Measurements from ENCODE around the gene RACGAP1.

Gene RACGAP1

GRCh38 chr12:49968471-49968870, 56.8 kb downstream of the RACGAP1 start:
- no peak overlapping the region for H3K4me3 ChIP-seq (replicated peaks in 1 of 2; ENCODE audit: low read depth in 2 of 2, low read length in 2 of 2)
- TF ChIP-seq CTCF (IDR thresholded peaks at IDR 0.05; ENCODE audit: low read depth, low read length), result no peak
- DNase-seq (ENCODE audit: low read depth in 2 of 2), result no peak

GRCh38 chr12:49967777-49968250, 57.5 kb downstream of the RACGAP1 start:
- DNase-seq (ENCODE audit: low read depth in 2 of 2), result no peak
- peak overlapping the region; percentile 30 to 38 for H3K4me3 ChIP-seq (replicated peaks in 1 of 2; ENCODE audit: low read depth in 2 of 2, low read length in 2 of 2)
- TF ChIP-seq CTCF (IDR thresholded peaks at IDR 0.05; ENCODE audit: low read depth, low read length), result no peak

- peak overlapping the region; percentile 30 to 38 for H3K4me3 ChIP-seq (replicated peaks in 1 of 2; ENCODE audit: low read depth in 2 of 2, low read length in 2 of 2)
- peak; percentile 89 to 92 for DNase-seq (ENCODE audit: low read depth in 2 of 2)
- TF ChIP-seq CTCF (IDR thresholded peaks at IDR 0.05; ENCODE audit: low read depth, low read length), result peak; percentile 92
Observed at GRCh38 chr12:49967042-49967776, 58.1 kb downstream of the RACGAP1 start.

GRCh38 chr12:49966511-49967041, 58.7 kb downstream of the RACGAP1 start:
- no peak for TF ChIP-seq CTCF (IDR thresholded peaks at IDR 0.05; ENCODE audit: low read depth, low read length)
- no peak for DNase-seq (ENCODE audit: low read depth in 2 of 2)
- H3K4me3 ChIP-seq (replicated peaks in 1 of 2; ENCODE audit: low read depth in 2 of 2, low read length in 2 of 2), result no peak overlapping the region

- H3K4me3 ChIP-seq (replicated peaks in 1 of 2; ENCODE audit: low read depth in 2 of 2, low read length in 2 of 2), result no peak overlapping the region
- DNase-seq (ENCODE audit: low read depth in 2 of 2), result no peak
- TF ChIP-seq CTCF (IDR thresholded peaks at IDR 0.05; ENCODE audit: low read depth, low read length), result no peak
Observed at GRCh38 chr12:49965836-49966235, 59.5 kb downstream of the RACGAP1 start.

GRCh38 chr12:49964849-49965624, 60.3 kb downstream of the RACGAP1 start:
- H3K4me3 ChIP-seq (replicated peaks in 1 of 2; ENCODE audit: low read depth in 2 of 2, low read length in 2 of 2), result no peak overlapping the region
- no peak for TF ChIP-seq CTCF (IDR thresholded peaks at IDR 0.05; ENCODE audit: low read depth, low read length)
- no peak for DNase-seq (ENCODE audit: low read depth in 2 of 2)

All from cardiac fibroblast (primary cell).